Stimulated activated CD8-positive, alpha-beta memory T cell treated with anti-CD3 and anti-CD28 coated beads, Interleukin-12 subunit alpha, Interleukin-12 subunit beta, amount 100 ng/mL, for 24 hours (primary cell): ENCODE results near the gene DRAXIN.

Experiments used
- DNase-seq: peaks from one replicate; pipeline ENCODE4 v3.0.0-alpha.2; 2020; ENCODE audit errors: extremely low read depth

Gene DRAXIN

DNA sequence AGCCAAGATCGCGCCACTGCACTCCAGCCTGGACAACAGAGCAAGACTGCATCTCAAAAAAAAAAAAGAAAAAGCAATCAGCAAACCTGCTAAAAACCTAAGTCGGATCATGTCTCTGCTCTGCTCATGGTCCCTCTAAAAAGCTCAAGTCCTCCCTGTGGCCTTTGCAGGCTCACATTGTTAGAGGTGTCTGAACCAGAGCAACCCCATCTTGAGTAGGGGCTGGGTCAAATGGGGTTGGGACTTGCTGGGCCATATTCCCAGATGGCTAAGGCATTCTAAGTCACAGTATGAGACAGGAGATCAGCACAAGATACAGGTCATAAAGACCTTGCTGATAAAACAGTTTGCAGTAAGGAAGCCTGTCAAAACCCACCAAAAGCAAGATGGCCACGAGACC lies 3.0 kb upstream of the DRAXIN start:
- DNase-seq: no peak

DNA sequence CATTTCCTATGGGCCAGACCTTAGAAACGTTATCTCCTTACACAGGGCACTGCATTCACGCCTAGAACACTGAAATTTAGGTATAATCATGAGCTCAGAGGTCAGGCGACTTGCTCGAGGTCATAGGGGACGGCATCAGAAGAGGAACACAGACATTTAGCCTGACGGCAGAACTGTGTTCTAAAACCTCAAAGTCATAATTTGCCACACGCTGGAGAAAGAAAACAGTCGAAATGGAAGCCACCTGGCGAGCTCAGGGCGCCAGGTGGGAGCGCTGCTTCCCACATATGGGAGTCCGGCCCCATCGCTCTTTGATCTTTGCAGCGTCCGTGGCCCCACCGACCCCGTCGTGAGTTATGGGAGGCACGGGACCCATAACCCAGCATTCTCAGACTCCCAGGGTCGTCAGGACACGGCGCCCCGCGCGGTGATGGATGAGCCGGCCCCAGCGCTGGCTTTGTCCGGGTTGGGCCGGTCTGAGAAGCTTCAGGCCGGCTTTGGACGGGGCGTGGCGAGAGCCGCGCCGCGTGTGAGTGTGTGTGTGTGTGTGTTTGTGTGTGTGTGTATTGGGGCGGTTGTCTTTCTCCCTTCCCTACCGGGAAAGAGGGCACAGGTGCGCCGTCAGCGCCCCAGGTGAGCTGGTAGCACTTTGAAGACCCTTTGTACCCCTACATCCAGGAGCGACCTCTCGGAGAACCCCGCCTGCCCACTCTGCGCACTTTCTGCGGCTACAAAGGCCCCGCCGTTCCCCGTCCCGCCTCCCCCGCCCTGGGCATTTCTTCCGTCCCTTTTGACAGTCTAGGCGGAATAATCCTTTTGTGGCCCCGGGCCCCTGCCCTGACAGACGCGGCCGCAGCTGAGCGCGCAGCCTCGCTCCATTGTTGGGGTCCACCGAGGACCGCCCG lies 861 bp upstream of the DRAXIN start:
- no peak for DNase-seq

DNA sequence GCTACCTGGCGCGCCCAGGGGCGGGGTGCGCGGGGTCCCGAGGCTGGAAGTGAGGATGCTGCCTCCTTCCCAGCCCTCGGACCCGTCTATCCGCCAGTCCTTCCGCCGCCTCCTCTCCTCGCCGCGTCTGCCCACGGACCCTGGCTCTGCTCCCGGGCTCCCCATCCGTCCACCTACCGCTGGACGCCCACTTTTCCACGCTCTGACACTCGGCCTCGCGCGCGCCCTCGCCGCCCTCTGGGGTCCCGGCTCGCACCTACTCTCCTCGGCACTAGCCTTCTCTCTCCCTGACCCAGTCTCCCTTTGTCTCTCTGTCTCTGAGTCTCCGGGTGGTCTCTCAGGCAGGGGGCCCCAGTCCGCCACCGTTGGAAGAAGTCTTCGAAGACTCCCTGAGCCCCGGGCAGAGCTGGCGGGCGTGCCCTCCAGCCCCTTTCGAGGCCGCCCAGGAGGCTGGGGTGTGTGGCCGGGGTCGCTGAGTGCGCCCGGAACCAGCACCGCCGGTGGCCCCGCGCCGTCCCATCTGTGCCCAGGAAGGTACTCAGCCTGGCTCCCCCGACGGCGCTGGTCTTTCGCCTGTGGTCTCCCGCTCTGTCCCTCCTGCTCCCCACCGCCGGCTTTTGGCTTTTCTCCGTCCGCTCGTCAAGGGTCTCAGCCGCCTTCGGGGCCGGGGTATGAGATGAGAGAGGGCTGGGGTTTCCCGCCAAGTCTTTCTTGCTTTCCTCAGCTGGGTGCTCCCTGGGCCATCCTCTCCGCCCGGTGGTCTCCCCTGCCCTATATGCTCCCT lies 610 bp downstream of the DRAXIN start:
- no peak for DNase-seq

DNA sequence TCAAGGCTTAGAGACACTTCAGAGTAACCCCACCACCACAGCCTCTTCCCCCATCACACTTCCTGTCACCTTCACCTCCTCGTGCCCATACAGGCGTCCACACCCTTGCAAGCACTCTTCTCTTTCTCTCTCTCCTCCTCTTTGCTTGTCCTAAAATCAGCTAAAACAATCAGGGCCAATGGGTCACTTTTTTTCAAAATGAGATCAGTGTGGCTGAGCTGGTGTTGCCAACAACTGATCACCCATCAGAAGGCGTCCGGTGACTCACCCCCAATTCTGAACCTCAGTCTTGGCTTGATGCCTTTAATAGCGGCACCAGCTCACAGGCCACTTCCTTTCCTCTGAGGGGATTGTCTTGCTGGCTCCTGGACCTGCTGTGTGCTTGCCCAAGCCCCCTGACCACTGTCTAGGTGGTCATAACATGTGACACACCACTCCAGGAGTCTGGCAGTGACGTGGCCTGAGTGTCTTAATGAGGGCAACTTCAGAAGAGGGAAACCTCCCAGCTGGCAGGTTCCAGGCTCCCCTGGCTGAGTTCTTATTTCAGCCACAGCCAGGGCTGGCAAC lies 1.6 kb downstream of the DRAXIN start:
- DNase-seq: no peak

DNA sequence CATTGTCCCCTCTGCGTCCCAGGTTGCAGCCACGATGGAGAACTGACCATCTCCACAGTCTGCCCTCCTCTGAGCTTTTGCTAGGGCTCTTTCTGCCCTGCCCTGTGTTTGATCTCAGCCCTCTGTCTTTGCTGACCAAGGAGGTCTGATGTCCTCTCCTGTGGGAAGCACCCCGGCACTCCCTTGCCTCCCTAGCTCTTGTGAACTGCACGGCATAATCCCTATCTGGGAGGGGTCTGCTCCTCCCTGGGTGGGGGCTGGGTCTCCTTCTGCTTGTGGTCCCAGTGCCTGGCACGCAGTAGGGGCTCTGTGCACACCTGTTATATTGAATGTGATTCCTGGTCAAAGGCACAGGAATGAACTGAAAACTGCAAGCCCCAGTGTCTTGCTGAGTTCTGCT lies 2.4 kb downstream of the DRAXIN start:
- DNase-seq: no peak

DNA sequence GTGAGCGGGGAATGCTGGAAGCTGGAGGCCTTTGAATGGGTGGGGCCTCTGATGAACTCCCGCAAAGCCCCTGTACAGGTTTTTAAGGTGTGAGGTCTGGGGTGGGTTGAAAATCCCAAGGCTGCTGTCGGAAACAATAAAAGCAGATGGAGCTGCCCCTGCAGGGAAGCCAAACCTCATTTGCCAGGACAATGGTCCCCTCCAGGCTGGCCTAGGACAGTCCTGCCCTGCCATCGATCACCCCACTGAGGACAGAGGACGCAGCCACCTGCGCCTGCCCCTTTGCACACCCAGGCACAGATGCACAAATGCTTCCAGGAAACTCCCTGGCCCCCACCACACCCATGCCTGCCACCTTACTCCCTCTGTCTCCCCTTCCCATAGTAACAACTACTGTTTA lies 4.4 kb downstream of the DRAXIN start:
- DNase-seq: no peak

DNA sequence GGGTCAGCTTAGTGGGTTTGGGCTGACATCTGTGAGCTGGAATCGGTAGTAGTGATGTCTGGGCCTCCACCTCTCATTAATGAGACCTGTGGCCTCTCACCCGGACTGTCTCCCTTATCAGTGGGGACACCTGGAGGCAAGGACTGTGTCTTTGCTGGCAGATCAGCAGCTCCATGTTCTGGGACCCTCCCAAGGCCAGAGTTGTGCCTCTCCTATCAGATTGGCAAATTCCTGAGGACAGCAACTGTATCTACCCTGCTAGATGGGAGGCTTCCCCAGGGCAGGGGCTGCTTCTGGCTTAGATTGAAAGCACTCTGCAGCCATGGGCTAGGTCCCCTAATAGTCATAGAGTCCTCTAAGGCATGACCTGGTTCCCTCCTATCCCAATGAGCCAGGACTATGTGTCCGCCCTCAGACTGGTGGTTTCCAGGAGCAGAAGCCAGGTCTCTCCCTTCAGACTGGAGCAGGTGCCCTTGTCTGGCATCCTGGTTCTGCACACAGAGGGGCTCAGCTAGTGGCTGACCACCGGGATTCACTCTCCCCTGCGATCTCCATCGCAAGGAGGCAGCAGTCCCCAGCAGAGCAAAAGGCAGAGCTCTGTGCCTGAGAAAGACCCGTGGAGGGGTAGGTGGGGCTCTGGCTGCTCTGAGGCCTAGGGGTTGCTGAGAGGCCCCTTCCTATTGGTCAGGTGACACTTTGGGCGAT lies 5.8 kb downstream of the DRAXIN start:
- DNase-seq: no peak

DNA sequence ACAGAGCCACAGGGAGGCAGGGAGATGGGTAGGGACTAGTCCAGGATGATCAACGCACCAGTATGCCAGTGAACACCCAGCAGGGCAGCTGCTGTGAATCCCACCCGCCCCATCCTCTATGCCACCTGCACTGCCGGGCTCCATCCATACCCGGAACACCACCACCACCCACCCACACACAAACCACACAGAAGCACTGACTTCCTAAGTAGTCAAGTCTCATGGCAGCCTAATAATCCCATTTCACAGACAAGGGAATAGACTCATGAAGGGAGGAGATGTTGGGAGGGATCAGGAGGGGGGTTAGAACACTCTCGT lies 6.3 kb downstream of the DRAXIN start:
- DNase-seq: no peak

DNA sequence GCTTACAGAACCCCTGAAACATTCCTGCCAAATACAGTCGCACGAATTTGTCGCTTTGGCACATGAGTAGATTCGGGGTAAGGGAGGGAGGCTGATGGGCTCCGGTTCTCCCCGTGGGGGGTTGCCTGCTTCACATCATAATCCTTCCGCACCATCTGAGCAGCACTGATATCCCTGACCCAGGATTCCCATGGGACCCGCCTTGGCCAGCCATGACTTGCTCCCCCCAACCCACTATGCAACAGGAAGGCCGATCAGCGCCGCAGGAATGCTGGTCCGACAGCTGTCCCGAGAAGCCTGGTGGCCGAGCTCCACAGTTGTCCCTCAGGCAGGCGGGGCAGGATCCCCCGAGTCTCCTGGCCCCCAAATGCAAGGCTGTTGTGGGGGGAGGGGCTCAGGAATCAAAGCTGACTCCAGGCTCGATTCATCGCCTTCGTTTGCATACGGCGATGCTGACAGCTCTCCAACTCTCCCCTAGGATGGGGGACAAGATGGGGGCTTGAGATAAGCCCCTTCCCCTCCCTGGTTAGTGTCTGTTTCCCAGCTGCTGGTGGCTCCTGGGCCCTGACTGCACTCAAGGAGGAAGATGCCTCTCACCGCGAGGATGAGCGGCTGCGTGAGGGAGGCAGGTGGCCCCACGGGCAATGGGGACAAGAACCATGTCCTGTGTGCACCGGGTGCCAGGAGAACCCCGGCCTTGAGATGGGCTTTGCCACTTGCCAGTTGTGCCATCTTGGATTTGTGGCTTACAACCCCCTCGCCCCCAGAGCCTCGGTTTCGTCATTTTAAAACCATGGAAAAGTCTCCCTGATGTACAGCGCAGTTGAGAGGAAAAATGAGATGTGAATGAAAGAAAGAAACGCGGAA lies 9.3 kb downstream of the DRAXIN start:
- DNase-seq: no peak

DNA sequence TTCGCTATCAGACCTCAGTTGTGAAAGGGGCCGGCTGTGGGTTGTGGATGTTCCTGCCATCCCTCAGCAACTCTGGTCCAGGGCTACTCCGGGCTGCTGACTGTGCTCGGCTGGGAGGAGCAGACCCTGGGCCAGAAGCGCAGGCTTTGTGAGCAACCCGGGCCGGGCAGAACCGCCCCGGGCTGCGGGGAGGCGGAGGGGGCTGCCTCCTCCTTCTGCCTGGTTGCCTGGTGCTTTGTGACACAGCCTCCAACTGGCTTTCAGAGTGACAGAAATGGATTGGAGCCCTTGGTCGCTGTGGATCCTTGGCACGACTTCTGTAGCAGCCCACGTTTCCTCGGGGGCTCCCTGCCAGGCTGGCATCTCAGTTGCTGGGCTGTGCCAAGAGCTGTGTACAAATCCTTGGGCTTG lies 10.0 kb downstream of the DRAXIN start:
- DNase-seq: no peak

DNA sequence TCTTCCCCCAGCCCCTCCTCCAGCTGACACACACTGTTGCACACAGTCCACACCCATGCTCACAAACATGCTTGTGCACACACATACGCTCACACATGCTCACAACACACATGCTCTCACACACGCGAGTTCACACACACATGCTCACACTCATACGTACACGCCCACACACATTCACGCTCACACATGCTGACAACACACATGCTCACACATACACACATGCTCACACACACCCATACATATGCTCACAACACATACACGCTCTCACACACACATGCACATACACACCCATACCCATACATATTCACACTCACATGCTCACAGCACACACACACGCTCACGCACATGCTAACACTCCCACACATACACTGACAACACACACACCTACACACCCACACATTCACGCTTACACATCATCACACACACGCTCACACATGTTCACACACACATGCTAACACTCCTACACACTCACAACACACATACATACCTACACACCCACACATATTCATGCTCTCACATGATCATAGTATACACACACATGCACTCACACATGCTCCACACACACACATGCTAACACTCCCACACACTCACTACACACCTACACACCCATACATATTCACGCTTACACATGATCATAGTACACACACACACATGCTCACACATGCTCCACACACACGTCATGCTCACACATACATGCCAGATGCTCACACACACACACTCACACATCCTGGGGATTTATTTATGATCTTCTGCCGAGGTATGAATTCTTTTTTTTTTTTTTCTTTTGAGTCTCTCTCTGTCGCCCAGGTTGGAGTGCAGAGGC lies 10.7 kb downstream of the DRAXIN start:
- DNase-seq: no peak

DNA sequence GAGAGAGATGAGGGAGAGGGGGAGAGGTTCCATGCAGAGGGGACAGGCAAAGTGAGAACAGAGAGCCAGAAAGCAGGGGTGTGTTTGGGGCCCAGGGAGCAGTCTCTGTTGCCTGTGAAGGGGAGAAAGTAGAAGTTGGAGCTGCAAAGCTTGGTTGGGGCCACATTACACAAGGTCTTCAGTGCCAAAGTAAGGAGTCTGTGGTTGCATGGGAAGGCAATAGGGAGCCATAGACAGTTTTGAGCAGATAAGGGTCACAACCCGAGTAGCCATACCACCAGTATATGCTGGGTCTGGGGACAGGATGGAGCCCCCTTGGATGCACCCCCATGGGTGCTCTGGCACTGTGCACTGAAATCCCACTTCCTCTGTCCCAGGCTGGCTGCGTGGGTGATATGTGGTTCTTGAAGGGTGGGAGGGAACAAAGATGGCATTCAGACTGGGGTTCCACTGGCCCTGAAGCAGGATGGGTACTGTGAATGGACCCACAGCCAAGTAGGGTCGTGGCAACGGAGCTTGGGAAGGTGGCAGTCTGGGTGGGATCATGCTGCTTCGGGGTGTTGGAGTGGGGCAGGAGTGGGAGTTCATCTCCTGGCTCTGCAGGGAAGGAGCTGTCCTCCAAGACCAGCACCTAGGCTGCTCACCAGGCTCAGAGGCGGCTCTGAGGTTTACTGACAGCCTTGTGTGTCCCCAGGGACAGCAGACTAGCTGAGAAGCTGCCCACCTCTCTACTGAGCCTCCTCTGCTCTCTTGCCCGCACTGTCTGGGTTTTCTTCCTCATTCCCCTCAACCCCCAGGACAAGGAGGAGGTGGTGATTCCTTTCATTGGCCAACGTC lies 12.1 kb downstream of the DRAXIN start:
- DNase-seq: no peak

DNA sequence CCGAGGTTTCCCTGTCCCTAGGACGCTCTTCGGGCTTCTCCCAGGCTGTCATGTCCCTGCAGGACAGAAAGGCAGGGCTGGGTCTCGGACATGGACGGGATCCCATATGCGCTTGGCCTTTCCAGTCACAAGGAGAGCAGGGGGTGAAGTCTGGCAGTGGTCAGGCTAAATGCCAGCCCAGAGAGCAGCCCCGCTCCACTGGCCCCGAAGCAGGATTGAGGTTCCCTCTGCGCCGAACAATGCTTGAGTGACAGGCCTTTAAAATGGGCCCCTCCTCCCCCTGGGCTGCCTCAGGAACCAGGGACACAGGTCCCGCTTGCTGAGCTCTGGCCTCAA lies 12.7 kb downstream of the DRAXIN start:
- no peak for DNase-seq

DNA sequence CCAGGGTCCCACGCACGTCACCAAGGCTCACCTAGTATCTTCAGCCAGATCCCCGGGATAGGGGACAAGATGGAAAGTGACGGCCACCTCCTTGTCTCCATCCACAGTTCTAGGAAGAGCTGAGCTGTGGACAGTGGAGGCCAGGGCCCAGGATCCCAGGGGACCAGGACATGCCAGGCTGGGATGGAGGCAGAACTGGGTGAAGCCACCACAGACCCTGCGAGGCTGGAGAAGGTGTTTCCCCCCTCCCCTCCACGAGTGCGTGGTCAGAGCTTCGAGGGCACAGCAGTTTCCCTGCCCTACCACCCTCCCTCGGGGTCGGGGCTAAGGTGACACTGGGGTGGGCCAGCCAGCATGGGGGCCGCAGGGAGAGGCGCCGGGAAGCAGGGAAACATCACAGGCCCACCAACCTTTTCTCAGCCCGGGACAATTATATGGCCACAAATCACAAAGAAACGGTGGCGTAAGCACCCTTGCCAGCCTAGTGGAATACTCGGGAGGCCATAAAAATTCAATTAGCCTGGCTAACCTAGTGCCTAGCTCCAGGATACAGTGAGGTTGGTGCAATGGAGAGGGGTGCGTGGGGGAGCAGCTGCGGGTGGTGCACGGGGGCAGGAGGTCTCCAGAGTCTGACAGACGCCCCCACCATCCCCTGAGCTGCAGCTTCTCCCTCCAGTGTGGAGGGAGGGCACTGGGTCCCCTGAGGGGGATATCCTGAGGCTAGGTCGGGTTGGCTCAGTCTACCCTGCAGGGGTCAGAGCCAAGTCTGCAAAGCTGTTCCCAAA lies 13.4 kb downstream of the DRAXIN start:
- no peak for DNase-seq

DNA sequence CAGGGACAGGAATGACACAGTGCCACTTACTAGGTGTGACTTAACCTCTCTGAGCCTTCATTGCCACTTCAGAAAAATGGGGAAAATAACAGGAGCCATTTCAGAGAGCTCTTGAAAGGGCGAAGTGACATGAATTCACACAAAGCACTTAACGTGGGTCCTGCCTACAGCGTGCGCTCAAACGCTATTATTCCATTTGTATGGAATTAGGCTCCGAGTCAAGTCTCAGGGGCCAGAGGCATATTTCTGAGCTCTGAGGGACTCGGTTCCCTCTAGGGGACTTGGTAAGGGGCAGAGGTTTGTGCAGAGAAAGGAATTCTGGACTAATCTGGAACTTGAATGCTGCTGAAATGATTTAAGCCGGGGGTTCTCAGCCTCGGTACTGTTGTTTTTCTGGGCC lies 14.1 kb downstream of the DRAXIN start:
- DNase-seq: no peak

DNA sequence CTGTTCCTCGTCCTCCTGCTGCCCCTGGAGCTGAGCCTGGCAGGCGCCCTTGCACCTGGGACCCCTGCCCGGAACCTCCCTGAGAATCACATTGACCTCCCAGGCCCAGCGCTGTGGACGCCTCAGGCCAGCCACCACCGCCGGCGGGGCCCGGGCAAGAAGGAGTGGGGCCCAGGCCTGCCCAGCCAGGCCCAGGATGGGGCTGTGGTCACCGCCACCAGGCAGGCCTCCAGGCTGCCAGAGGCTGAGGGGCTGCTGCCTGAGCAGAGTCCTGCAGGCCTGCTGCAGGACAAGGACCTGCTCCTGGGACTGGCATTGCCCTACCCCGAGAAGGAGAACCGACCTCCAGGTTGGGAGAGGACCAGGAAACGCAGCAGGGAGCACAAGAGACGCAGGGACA lies 14.8 kb downstream of the DRAXIN start:
- DNase-seq: no peak

DNA sequence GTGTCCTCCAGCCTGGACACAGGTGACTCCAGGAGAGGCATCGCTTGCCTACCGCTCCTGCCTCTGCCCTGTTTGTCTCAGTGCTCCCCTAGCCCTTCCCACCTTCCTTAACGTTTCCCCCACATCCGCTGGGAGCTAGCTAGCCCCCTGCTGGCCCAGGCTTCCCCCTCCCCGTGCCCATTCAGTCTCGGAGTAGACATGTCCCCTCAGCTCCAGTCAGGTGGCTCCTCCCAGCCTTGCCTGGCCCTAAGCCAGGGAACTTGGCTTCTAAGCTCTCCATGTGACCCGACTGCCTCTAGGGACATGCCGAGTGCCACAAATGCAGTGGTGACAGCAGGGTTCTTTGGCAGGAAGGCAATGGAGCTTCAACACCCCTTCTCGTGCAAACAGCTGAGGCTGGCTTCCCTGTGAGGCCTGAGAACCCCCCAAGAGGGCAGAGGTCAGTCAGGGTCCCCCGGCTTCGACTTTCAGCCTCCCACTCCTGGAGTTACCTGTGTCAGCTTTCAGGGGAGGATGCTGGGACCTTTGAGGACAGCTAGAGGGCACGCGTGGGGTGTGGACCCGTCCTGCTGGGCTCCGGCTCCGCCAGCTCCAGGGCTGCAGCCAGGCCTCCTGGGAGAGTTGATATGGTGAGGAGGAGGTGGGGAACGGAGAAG lies 16.2 kb downstream of the DRAXIN start:
- DNase-seq: no peak
